GM19023 (cell line): ENCODE measurements around the gene GNAI2.
"Not testable (repeated sequence)": the region's sequence is repeated elsewhere in the genome, so short reads cannot be mapped to it uniquely, and the experiment has no call there.

ENCODE experiments used
- ATAC-seq: cut with Tn5 transposase; IDR thresholded peaks from one replicate; pipeline ENCODE4 v1.9.1; 2021; ENCODE audit warnings: mild to moderate bottlenecking, moderate library complexity; ENCODE audit not compliant: unreplicated experiment

GNAI2 gene

GRCh38 chr3:50224639-50225038, 11.4 kb upstream of the GNAI2 start:
- ATAC-seq, result no peak

DNA sequence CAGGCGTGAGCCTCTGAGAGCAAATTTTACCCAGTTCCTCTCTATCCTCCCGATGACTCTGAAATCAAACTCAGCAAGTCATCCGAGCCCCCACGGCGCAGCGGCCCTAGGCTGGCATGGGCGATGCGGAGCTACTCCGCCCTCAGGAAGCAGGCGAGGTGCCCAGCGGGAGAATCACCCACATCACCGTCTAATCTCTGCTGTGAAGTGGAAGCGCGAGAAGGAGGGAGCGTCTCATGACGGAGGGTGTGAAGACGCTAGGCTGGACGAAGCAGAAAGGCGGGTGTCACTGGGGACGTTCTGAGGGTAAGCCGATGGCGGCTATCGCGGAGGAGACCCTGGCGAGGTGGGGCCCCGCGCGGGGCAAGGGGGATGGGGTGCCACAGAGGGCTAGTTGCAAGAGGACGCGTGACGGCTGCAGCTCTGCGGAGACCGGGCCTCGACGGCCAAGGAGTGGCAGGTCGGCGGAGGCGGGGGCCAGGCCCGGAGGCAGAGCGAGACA, 9.1 kb upstream of the GNAI2 start:
- ATAC-seq, result peak; percentile 5

DNA sequence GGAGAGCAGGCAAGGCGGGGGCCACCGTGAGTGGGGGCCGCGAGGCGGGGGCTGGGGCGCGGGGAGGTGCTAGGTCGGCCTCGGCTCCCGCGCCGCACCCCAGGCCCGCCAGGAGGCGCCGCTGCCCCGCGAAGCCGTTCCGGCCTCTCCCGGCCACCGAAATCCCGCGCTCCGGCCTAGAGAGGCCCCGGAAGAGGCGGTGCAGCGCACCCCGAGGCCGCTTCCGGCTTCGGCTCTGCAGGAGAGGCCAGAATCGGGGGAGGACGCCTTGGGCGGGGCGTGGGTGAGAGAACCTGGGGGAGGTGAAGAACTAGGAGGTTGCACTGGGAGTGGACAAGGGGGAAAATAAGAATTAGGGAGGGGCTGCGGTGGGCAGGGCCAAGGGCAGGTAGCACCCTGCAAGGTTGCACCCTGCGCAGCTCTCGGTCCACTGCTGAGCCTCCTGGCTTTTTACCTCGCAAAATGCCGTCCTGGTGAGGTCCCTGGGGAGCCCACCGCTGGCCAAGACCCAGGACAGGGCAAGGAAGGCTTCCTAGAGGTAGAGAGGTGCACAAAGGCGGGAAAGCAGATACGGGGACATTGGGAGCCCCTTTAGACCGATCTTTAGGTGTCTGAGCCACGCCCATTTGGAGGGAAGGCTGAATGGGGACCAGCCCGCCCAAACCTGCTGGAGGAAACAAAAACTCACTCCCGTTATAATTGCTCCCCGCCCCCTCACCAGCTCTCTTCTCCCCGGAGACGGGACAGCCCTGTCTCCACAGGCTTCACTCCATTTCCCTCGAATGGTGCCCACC, 8.4 kb upstream of the GNAI2 start:
- ATAC-seq, result peak; percentile 78

DNA sequence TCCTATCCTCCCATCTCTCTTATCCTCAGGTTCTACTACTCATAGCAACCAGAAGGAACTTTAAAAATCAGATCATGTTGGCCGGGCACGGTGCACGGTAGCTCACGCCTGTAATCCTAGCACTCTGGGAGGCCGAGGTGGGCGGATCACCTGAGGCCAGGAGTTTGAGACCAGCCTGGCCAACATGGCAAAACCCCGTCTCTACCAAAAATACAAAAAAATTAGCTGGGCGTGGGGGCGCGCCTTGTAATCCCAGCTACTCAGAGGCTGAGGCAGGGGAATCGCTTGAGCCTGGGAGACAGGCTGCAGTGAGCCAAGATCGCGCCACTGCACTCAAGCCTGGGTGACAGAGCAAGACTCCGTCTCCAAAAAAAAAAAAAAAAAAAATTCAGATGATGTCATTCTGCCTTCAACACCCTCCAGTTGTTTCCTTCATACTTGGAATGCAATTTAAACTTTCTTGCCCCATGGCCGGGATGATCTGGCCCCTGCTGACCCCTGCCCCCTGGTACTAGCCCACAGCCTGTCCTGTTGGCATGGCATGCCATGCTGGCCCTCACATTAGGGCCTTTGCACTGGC, 7.7 kb upstream of the GNAI2 start:
- not testable (repeated sequence) for ATAC-seq

DNA sequence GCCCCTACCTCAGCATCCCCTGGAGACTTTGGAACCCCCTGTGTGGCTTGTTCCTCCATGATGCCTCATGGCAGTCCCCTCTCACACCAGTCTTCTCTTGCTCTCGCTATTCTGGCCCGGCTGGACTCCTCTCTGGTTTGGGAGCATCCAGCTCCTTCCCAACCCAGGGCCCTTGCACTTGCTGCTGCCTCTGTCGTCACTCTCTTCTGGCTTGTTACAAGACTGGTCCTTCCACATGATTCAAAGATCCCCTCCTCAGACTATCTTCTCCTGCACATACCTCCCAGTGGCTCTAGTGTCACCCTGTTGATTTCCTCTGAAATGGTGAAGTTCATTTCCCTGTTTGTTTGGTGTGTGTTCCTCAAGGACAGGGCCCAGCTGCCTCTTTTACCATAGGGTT, 6.5 kb upstream of the GNAI2 start:
- no peak for ATAC-seq

- no peak for ATAC-seq
Observed at GRCh38 chr3:50230104-50230793, 5.8 kb upstream of the GNAI2 start.

DNA sequence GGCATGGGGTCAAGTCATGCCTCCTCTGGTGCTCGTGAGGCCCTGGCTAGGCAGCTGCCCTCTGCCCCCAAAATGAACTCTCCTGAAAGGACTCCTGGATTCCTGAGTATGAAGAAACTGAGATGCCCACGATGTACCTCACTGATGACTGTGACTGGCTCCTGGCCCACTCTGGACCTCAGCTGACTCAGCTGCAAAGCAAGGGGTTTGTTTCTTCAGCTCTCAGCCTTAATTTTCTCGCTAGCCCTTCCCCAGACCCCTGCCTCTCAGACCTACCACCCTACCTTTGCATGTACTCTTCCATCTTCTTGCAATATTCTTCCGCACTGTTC, 5.2 kb upstream of the GNAI2 start:
- ATAC-seq, result no peak

DNA sequence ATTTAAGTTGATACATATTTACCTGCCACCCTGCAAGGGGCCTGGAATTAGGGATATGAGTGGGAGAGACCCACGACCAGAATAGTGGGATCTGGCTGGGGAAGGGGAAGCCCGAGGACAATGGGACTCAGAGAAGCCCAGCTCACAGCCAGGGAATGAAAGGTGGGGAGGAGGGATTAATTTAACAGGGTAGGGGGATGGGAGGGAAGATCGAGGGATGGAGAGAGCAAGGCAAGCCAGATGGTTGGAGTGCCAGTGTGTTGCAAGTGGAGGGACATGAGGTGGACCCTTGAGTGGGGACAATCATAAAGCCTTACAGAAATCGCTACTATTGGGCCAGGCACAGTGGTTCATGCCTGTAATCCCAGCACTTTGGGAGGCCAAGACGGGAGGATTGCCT, 4.4 kb upstream of the GNAI2 start:
- no peak for ATAC-seq

DNA sequence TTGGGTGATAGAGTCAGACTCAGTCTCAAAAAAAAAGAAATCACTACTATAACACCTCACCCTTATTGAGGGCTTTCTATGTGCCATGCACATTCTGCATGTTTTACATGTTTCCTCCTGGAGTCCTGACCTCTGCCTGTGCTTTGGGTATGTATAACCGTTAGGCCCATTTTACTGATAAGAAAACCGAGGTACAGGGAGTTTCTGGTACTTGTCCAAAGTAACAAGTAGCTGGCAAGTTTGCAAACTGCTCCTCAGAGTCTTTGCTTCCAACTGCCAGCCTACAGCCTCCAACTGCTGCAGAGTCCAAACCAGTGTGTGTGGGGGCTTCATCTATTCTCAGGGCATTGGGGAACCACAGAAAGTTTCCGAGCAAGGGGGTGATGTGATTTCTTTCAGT, 3.7 kb upstream of the GNAI2 start:
- no peak for ATAC-seq

DNA sequence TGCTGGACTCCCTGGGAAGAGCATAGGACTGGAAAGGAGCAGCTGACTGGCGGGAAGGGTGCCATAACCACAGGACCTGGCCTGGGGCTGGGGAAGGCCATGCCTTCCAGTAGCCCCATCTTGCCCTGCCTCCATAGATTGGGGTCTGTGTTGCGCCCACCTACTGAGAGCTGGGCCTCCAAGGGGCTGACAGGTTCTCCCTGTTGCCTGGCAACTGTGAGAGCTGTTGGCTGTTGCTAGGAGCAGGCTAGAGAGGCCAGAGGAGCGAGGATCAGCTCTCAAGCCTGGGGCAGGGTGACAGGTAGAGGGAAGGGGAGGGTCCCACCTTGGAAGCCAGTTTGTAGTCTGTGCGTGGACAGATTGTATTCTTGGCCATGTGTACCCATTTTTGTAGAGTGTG, 2.8 kb upstream of the GNAI2 start:
- no peak for ATAC-seq

- no peak for ATAC-seq
Observed at GRCh38 chr3:50236484-50237132, 604 bp downstream of the GNAI2 start.

- ATAC-seq, result no peak
Observed at GRCh38 chr3:50237133-50237651, 1.2 kb downstream of the GNAI2 start.

GRCh38 chr3:50237754-50238548, 1.9 kb downstream of the GNAI2 start:
- peak; percentile 19 for ATAC-seq

DNA sequence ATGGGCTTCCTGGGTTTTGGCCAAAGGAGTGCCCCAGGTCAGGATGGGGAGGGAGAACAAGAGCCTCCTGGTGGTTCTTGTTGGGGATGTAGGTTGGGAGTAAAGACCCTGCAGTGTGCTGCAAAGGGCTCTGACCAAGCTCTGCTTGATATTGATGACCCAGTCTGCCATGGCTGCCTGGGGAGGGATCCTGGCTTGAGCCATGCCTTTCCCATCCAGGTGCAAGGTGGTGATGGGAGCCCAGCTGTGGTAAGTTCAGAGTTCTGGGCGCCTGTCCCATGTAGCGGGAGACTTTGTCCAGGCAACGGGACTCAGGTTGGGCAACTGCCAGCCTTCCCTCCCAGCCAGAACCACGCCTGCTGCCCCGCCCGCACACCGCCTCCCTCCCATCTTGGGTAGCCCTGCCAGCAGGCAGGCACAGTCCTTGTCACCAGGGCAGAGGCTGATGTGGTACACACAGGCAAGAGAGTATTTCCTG, 2.6 kb downstream of the GNAI2 start:
- ATAC-seq, result no peak

- ATAC-seq, result no peak
Observed at GRCh38 chr3:50239649-50240048, 3.6 kb downstream of the GNAI2 start.

GRCh38 chr3:50241163-50241562, 5.2 kb downstream of the GNAI2 start:
- ATAC-seq, result no peak

DNA sequence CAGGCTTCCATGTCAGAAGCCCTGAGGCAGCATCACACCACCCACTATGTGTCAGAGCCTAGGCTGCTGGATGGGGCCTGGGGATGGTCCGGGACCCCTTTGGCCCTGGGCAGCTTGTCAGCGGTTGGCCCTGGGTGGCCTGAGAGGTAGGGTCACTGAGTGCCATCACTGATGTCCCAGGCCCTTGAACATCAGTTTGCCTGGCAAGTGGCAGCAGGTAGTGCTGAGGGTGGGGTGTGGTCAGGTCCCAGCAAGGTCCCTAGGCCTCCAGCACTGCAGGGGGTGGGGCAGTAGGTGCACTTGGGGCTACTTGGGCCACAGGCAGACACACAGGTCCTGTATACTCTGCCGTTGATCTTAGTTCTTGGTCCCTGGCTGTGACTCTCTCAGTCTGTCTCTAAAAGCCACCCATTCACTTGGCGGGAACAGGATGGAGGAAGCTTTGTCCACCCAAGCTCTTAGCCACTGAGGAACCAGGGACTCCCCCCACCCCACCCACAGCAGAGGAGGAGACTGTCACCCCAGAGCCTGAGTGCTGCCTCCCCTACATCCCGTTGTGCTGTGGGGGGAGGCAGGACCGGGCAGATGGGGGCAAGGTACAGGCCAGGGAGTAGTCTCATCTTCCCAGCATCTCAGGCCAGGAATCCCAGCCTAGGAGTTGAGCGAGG, 5.8 kb downstream of the GNAI2 start:
- ATAC-seq, result no peak

DNA sequence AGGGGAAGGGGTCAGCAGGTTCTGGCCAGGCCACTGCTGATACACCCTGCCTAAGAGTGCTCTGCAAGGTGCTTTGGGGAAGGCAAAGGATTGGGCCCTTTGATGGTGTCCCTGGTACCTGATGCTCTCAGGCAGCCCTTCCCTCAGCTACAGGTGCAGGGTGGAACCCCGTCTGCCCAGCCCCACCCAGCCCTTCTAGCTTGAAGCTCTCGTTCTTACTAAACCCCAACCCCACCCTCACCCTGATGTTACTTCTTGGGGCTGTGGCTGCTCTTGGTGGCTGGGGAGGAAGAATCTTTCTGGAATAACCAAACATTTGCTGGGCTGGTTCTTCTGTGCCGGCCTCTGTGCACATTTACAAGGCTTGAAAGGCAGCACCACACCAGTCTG, 6.4 kb downstream of the GNAI2 start:
- no peak for ATAC-seq

- no peak for ATAC-seq
Observed at GRCh38 chr3:50242851-50243542, 7.0 kb downstream of the GNAI2 start.
